Adrenal gland (tissue), 12 donors: Measurements from ENCODE around the gene ERH. TPM values are rescaled to one million over a fixed set of nuclear protein-coding genes. Genes with fewer than 3 reads are reported as not detected.

Experiments
- DNase-seq, 7 donors: peaks; one replicate each; pipeline ENCODE4 v3.0.0-alpha.2; 2019 to 2020
- H3K27ac ChIP-seq, 5 donors: fragments of 200-600 bp; sonication (generic) in 4 of 5; 1 replicate in 3 of 5; 2 replicates in 2 of 5; pipeline versions ENCODE4 v1.5.1 to v1.8.0; 2016 to 2020; ENCODE audit warnings: mild to moderate bottlenecking in 1 of 5
- H3K27me3 ChIP-seq: fragments of 200-600 bp; 2 replicates; pipeline ENCODE4 v1.8.0; 2021
- H3K36me3 ChIP-seq, 2 donors: fragments of 200-600 bp; replicated peaks in 1 of 2; 1 replicate in 1 of 2; 2 replicates in 1 of 2; pipeline versions ENCODE4 v1.5.1 to v1.8.0; 2018 to 2022
- H3K4me1 ChIP-seq, 2 donors: fragments of 200-600 bp; replicated peaks in 1 of 2; 1 replicate in 1 of 2; 2 replicates in 1 of 2; pipeline versions ENCODE4 v1.5.1 to v1.8.0; 2018 to 2021
- H3K4me3 ChIP-seq, 4 donors: fragments of 200-600 bp; sonication (generic) in 3 of 4; one replicate each; pipeline ENCODE4 v1.5.1; 2016 to 2018
- H3K9me3 ChIP-seq, 3 donors: fragments of 200-600 bp; sonication (generic) in 1 of 3; replicated peaks in 1 of 3; 1 replicate in 2 of 3; 2 replicates in 1 of 3; pipeline versions ENCODE4 v1.5.1 to v1.8.0; 2016 to 2021
- POLR2A ChIP-seq, 2 donors: fragments of 450-650 bp; IDR thresholded peaks; one replicate each; pipeline ENCODE4 v1.6.1; 2017; ENCODE audit warnings: antibody characterized with exemption in 2 of 2, mild to moderate bottlenecking in 2 of 2, moderate library complexity in 1 of 2
- WGBS, 4 donors: extraction: QIAGEN DNeasy Blood & Tissue Kit in 2 of 4; methylation state at CpG; one replicate each; pipeline versions ENCODE4 v1.1.5 to v1.1.7; 2013 to 2017; 5-methylcytosine and 5-hydroxymethylcytosine counted together
- intact Hi-C, 2 donors: fragments of 100-400 bp; cut with DNase I; formaldehyde crosslinking; loops; one replicate each; pipeline versions ENCODE4 v1.14.1 to v1.15.0; 2022 to 2023
- polyA plus RNA-seq, 3 donors: library from polyadenylated mRNA; stranded (reverse); fragments of 200-250 nt in 2 of 3; fragments of 350-450 nt in 1 of 3; fragmentation: Illumina TruSeq in 1 of 3; extraction: RNeasy Lipid Tissue Mini Kit (QIAGEN cat#74804) in 1 of 3; gene quantifications; one replicate each; pipeline ENCODE4 v1.2.3, GENCODE V29; 2013 to 2014
- total RNA-seq, 9 donors: library from RNA; depleted of rRNA in 4 of 9; stranded (reverse); fragments of >200 nt in 4 of 9; fragments of 120-200 nt in 1 of 9; fragmentation: NEBNext Ultra II Directional in 1 of 9; extraction: Animal tissue kit (Norgen Biotek cat#: 25700) in 1 of 9; gene quantifications; one replicate each; pipeline versions ENCODE4 v1.1.0 to v1.2.4, GENCODE V29; 2013 to 2023
- TF ChIP-seq, protein P1 (sequence below), 6 experiments: fragments of 450-650 bp in 4 of 6; fragments of 200-600 bp in 2 of 6; sonication (generic) in 1 of 6; IDR thresholded peaks; 1 replicate in 5 of 6; 2 replicates in 1 of 6; pipeline versions ENCODE4 v1.5.1 to v1.8.0; 2016 to 2021; ENCODE audit warnings: antibody characterized with exemption in 6 of 6, mild to moderate bottlenecking in 2 of 6, moderate library complexity in 1 of 6
- donor health status: healthy with polysubstance abuse.
- donor health status: Bipolar disorder and iron deficiency.
- donor health status: DM: yes; HTN: yes; CAD: no.
- donor health status: DM: no; HTN: no; CAD: no.
- donor health status: DM: no; HTN: no; CAD: no.
- donor health status: DM: yes; HTN: yes; CAD: no.

Gene ERH
- total and polyA plus RNA-seq, 12 donors = 39.6 to 217 (median 140) TPM

DNA sequence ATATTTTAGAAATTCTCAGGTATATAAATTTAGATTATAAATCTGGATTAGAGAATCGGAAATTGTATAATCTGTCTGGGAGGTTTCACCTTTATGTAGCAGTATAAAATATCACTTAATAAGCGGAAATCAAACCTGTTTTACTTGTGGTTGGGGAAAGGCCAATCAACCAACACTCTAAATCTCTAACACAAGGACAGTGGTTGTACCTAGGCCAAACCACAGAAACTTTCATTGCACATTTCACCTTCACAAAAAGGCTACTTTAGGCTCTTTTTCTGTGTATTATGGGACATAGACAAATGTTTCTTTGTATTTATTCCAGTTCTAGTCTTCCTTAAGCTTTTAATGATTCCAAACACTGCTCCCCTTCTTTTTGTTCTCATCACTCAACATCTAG lies 19.8 kb downstream of the ERH start:
- Histone ChIP-seq H3K27me3 (no peaks in the 10 kb centered on the region), H3K36me3 (peaks cover 0 to 17% of the 10 kb centered on the region in 2 donors), H3K4me1 (no peaks in the 10 kb centered on the region), H3K9me3 (no peaks in the 10 kb centered on the region), H3K4me3 (no peak overlapping the region), H3K27ac (no peak overlapping the region)
- 94 to 100% (median 96%) methylated on average over 2 of the region's 2 CpGs for WGBS, 4 donors
- TF ChIP-seq, protein P1, sequence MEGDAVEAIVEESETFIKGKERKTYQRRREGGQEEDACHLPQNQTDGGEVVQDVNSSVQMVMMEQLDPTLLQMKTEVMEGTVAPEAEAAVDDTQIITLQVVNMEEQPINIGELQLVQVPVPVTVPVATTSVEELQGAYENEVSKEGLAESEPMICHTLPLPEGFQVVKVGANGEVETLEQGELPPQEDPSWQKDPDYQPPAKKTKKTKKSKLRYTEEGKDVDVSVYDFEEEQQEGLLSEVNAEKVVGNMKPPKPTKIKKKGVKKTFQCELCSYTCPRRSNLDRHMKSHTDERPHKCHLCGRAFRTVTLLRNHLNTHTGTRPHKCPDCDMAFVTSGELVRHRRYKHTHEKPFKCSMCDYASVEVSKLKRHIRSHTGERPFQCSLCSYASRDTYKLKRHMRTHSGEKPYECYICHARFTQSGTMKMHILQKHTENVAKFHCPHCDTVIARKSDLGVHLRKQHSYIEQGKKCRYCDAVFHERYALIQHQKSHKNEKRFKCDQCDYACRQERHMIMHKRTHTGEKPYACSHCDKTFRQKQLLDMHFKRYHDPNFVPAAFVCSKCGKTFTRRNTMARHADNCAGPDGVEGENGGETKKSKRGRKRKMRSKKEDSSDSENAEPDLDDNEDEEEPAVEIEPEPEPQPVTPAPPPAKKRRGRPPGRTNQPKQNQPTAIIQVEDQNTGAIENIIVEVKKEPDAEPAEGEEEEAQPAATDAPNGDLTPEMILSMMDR (IDR thresholded peaks at IDR 0.05) = no peak
- TF ChIP-seq POLR2A (IDR thresholded peaks at IDR 0.05) = no peak
- intact Hi-C loops = no loop called here
- DNase-seq = no peak

DNA sequence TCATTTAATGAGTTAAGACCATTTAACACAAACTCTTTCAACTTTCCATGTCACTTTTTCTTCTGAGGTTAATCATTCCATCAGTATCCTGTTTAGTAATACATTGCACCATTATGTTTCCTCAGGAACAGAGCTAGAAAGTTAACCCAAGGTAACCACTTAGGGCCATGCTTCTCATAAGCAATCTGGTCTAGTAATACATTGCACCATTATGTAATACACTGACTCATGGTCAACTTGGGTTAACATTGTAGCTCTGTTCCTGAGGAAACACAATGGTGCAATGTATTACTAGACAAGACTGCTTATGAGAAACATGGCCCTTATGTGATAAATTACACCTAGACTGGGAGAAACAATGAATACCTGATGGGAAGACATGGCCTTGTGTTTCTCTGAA lies 21.7 kb downstream of the ERH start:
- DNase-seq = no peak
- Histone ChIP-seq H3K27me3 (no peaks in the 10 kb centered on the region), H3K4me1 (no peaks in the 10 kb centered on the region), H3K4me3 (no peak overlapping the region), H3K36me3 (peaks cover 0 to 17% of the 10 kb centered on the region in 2 donors), H3K9me3 (no peaks in the 10 kb centered on the region), H3K27ac (no peak overlapping the region)
- TF ChIP-seq, protein P1 (IDR thresholded peaks at IDR 0.05) = no peak
- no peak for TF ChIP-seq POLR2A (IDR thresholded peaks at IDR 0.05)
- intact Hi-C loops = no loop called here

DNA sequence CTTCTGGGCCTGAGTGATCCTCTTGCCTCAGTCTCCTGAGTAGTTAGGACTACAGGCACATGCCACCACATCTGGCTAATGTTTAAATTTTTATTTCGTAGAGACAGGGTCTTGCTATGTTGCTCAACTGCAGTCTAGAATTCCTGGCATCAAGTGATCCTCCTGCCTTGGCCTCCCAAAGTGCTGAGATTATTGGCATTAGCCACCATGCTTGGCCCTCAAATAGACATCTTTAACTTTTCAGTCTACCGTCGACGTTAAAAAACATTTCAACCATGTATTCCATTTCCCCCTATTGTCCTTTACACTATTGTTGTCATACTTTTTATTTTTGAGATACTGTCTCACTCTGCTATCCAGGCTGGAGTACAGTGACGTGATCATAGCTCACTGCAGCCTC lies 22.4 kb downstream of the ERH start:
- intact Hi-C loops = no loop called here
- Histone ChIP-seq H3K27ac (no peak overlapping the region), H3K36me3 (peaks cover 0 to 17% of the 10 kb centered on the region in 2 donors), H3K4me1 (no peaks in the 10 kb centered on the region), H3K27me3 (no peaks in the 10 kb centered on the region), H3K9me3 (no peaks in the 10 kb centered on the region), H3K4me3 (no peak overlapping the region)
- TF ChIP-seq POLR2A (IDR thresholded peaks at IDR 0.05) = no peak
- TF ChIP-seq, protein P1 (IDR thresholded peaks at IDR 0.05) = no peak
- WGBS, 4 donors = 96 to 97% (median 96%) methylated on average over 5 of the region's 5 CpGs
- no peak for DNase-seq

- Histone ChIP-seq H3K27ac (no peak overlapping the region), H3K4me1 (no peaks in the 10 kb centered on the region), H3K27me3 (no peaks in the 10 kb centered on the region), H3K4me3 (no peak overlapping the region), H3K9me3 (no peaks in the 10 kb centered on the region), H3K36me3 (peaks cover 0 to 13% of the 10 kb centered on the region in 2 donors)
- 81 to 100% (median 98%) methylated on average over 3 of the region's 3 CpGs for WGBS, 4 donors
- no peak for DNase-seq
- TF ChIP-seq POLR2A (IDR thresholded peaks at IDR 0.05) = no peak
- TF ChIP-seq, protein P1 (IDR thresholded peaks at IDR 0.05) = no peak
- intact Hi-C loops = no loop called here
Measured at GRCh38 chr14:69375182-69375581, 22.9 kb downstream of the ERH start.
